Measurements from ENCODE around the gene PYY.

GRCh38 chr17:43942051-43942685 is 11.6 kb downstream of the PYY start, which contains the start of gene PPY:
- no peak for TF ChIP-seq CTCF (IDR thresholded peaks at IDR 0.05)
- no peak for TF ChIP-seq REST (IDR thresholded peaks at IDR 0.05; ENCODE audit: insufficient read depth in 1 of 2, low read depth in 2 of 2, low read length in 1 of 2)
- no peak for TF ChIP-seq POLR2AphosphoS5 (IDR thresholded peaks at IDR 0.05; ENCODE audit: low read depth, low read length)
